GM21526 (cell line): ENCODE data around the gene EEA1.

Experiments
- ATAC-seq: cut with Tn5 transposase; IDR thresholded peaks from one replicate; pipeline ENCODE4 v1.9.1; 2021; ENCODE audit warnings: moderate library complexity; ENCODE audit not compliant: unreplicated experiment, low FRiP score

The EEA1 gene

DNA sequence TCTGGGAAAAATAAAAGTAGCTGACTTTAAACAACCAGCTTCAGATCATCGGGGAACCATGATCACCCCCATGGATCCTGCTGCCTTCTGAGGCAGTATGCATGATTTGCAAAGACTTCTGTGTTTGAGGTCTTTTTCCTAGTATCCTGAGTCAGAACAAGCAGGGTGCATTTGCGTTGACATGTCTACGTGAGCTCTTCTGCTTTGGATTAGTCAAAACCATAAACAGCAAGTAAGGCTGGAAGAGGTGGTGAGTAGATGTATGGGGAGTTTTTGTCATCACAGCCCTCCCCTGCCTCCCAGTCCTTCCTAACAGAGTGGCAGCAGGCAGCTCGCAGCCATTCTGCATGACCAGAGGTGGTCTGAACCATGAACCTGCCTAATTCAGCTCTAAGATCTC lies 202.2 kb downstream of the EEA1 start:
- no peak for ATAC-seq

DNA sequence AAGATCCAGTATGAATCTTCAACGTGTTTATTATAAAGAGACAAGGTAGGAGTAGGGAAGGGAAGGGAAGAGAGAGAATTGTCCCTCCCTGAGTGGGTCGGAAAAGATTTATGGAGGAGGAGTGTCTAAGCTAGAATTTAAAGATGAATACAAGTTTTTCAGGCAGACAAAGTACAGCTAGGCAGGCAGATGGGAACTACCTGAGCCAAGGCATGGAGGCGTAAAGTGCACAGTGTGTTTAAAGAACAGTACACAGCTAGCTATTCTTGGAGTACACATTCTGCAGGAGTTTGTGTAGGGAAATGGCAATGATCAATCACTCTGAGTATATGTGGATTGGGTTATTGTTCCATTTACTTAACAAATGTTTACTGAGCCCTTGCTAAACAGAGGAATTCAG lies 206.2 kb downstream of the EEA1 start:
- no peak for ATAC-seq

DNA sequence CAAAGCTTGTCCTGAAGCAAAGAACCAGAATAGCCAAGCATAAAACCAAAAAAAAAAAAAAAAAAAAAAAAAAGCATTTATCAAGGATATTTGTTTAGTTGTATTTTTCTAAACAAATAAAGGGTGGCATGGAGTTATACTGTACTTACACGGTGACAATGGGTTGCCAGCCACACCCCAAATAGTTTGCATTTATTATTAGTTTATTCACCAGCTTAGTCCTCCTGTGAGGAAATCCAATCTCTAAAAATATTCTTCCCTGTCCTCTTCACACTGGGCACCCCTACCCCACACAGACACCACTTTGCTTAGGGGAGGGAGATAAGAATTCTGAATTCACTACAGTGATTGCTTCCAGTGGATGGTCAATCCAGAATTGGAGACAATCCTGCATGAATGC lies 207.4 kb downstream of the EEA1 start:
- no peak for ATAC-seq

DNA sequence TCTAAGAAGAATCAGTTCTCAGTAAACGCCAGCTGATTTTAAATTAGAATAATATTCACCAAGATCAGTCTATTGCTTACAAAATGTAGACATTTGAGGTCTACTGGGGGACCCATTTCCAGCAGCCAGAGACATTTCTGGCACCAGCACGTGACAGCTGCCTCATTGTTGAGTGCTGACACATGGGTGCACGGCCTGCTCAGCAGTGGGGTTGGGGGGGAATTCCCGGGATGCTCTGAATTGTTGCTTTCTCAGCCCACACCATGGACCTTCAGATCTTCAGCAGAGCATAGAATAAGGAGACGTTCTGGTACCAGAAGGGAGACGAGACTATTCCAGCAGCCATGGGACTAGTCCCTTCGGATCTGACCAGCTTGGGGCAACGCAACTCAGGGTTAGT lies 208.0 kb downstream of the EEA1 start:
- ATAC-seq, result no peak
